Activated T-cell treated with anti-CD3 and anti-CD28 coated beads, Interleukin-2, amount 50 U/mL, for 4 hours (primary cell): ENCODE measurements around the gene ERC1. TPM values are rescaled to one million over a fixed set of nuclear protein-coding genes. Genes with fewer than 3 reads are reported as not detected.
A peak's percentile ranks its signal among the peaks of the same experiment; 100 is the strongest.
"Not testable (repeated sequence)": the region's sequence is repeated elsewhere in the genome, so short reads cannot be mapped to it uniquely, and the experiment has no call there.

Experiments used
- ATAC-seq, 2 donors: fragments of 200-7000 bp; cut with Tn5 transposase; one replicate each; pipeline ENCODE4 v1.10.0; 2021
- DNase-seq: peaks from one replicate; pipeline ENCODE4 v3.0.0-alpha.2; 2020
- H3K27me3 Mint-ChIP-seq: one replicate; pipeline ENCODE4 v1.8.0; 2021; ENCODE audit warnings: low read depth, mixed read lengths
- H3K36me3 Mint-ChIP-seq: one replicate; pipeline ENCODE4 v1.8.0; 2022; ENCODE audit warnings: mixed read lengths; ENCODE audit not compliant: insufficient read depth
- H3K4me1 Mint-ChIP-seq: one replicate; pipeline ENCODE4 v1.8.0; 2021; ENCODE audit warnings: low read depth, mixed read lengths
- H3K4me3 Mint-ChIP-seq: one replicate; pipeline ENCODE4 v1.8.0; 2021; ENCODE audit warnings: mild to moderate bottlenecking, moderate library complexity, mixed read lengths
- H3K9me3 Mint-ChIP-seq: one replicate; pipeline ENCODE4 v1.8.0; 2021; ENCODE audit warnings: mixed read lengths
- total RNA-seq, 3 donors: library from RNA; stranded (reverse); gene quantifications; one replicate each; pipeline ENCODE4 v1.2.1, GENCODE V29; 2021

Gene ERC1
- total RNA-seq, 3 donors from 2014 or later, result 18.7 to 21.9 (median 20.6) TPM

DNA sequence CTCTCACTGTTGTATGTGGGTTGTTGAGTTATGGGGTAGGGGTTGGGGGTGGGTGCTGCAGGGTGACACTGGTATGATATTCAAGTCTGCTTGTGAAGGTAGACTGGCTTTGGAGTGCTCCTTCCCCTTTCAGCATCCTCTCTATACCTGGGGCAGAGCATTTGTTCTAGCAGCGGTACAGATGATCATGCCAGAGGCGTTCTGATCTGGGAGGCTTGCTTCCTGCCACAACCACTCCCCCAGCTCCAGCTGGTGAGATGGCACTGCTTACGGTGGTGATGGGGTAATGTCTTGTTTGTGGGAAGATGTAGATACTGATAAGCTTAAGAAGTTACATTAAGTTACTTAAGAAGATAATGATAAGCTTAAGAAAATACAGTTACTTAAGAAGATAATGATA, 131.8 kb downstream of the ERC1 start:
- DNase-seq (peak; percentile 34), ATAC-seq (peak; percentile 39 to 57)
- H3K4me3 Mint-ChIP-seq, result no peak overlapping the region
- no peaks in the 10 kb centered on the region for H3K27me3 Mint-ChIP-seq
- peaks cover 8% of the 10 kb centered on the region for H3K36me3 Mint-ChIP-seq
- H3K4me1 Mint-ChIP-seq, result peaks cover 16% of the 10 kb centered on the region
- no peaks in the 10 kb centered on the region for H3K9me3 Mint-ChIP-seq

GRCh38 chr12:1126091-1126490, 135.1 kb downstream of the ERC1 start:
- H3K36me3 Mint-ChIP-seq, result peaks cover 11% of the 10 kb centered on the region
- no peaks in the 10 kb centered on the region for H3K9me3 Mint-ChIP-seq
- H3K27me3 Mint-ChIP-seq, result no peaks in the 10 kb centered on the region
- H3K4me3 Mint-ChIP-seq, result no peak overlapping the region
- DNase-seq (no peak), ATAC-seq (peak; percentile 85 to 97)
- peaks cover 40% of the 10 kb centered on the region for H3K4me1 Mint-ChIP-seq

GRCh38 chr12:1127021-1127420, 136.0 kb downstream of the ERC1 start:
- Mint-ChIP-seq H3K4me1 (peaks cover 46% of the 10 kb centered on the region), H3K4me3 (no peak overlapping the region), H3K27me3 (no peaks in the 10 kb centered on the region), H3K36me3 (peaks cover 11% of the 10 kb centered on the region), H3K9me3 (no peaks in the 10 kb centered on the region)
- DNase-seq, result no peak
- ATAC-seq, result no peak

DNA sequence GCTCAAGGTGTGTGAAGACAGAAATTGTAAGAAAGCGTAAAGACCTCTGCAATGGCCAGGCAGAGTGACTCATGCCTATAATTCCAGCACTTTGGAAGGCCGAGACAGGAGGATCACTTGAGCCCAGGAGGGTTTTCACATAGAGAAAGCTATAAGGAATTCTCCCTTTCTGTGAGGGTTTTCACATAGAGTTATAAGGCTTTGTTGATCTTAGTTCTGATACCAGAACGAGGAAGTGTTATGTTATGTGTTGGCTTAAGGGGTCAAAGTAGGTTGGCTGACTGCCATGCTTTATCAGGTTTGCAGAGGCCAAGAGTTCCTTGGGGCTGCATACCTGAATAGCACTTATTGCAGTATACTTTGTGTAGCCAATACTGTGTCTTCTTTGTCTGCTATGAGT, 139.1 kb downstream of the ERC1 start:
- ATAC-seq (no peak), DNase-seq (no peak)
- Mint-ChIP-seq H3K4me3 (no peak overlapping the region), H3K4me1 (peaks cover 39% of the 10 kb centered on the region), H3K9me3 (no peaks in the 10 kb centered on the region), H3K36me3 (peaks cover 13% of the 10 kb centered on the region), H3K27me3 (no peaks in the 10 kb centered on the region)

- H3K27me3 Mint-ChIP-seq, result no peaks in the 10 kb centered on the region
- DNase-seq (no peak), ATAC-seq (no peak)
- H3K36me3 Mint-ChIP-seq, result peaks cover 13% of the 10 kb centered on the region
- peaks cover 39% of the 10 kb centered on the region for H3K4me1 Mint-ChIP-seq
- no peak overlapping the region for H3K4me3 Mint-ChIP-seq
- no peaks in the 10 kb centered on the region for H3K9me3 Mint-ChIP-seq
Observed at GRCh38 chr12:1130571-1130970, 139.5 kb downstream of the ERC1 start.

DNA sequence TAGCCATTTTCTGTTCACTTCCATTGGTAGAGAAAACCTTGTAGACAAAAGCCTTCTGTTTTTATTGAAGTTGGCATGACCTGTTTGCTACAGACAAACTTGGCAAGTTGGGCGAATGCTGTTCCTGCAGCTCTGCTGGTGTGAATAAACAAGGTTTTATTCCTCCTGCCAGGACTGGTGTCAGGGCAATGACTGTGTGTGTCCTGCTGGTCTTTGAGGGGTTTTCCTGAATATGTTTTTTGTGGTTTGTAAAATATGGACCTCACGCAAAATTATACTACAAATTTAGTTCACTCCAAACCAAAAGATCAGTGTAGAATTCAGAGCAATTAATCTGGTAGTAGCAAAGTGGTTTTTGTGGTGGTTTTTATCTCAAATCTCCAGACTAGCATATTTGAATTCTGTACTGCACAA, 140.8 kb downstream of the ERC1 start:
- Mint-ChIP-seq H3K4me1 (peaks cover 31% of the 10 kb centered on the region), H3K4me3 (no peak overlapping the region), H3K27me3 (no peaks in the 10 kb centered on the region), H3K9me3 (no peaks in the 10 kb centered on the region), H3K36me3 (peaks cover 11% of the 10 kb centered on the region)
- DNase-seq, result no peak
- ATAC-seq, result no peak

- no peak for DNase-seq
- H3K9me3 Mint-ChIP-seq, result no peaks in the 10 kb centered on the region
- H3K4me1 Mint-ChIP-seq, result peaks cover 31% of the 10 kb centered on the region
- ATAC-seq, result no peak
- peaks cover 11% of the 10 kb centered on the region for H3K36me3 Mint-ChIP-seq
- H3K4me3 Mint-ChIP-seq, result no peak overlapping the region
- H3K27me3 Mint-ChIP-seq, result no peaks in the 10 kb centered on the region
Observed at GRCh38 chr12:1132311-1132710, 141.3 kb downstream of the ERC1 start.

DNA sequence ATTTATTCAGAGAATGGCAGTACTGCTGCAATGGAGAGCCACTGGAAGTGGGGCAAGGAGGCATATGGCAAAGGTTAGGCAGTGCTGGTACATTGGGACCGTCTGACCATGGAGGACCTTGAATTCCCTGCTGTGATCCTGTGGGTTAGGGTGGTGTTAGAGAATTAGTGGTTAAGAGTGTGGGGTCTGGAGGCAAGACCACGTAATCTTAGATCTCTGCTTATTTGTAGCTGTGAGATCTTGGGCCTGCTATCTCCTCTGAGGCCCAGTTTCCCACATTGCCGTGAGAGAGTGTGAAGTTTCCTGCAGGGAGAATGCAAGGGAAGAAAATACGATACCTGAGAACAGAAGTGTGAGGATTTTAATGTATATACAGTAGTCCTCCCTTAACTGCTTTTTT, 147.7 kb downstream of the ERC1 start:
- H3K27me3 Mint-ChIP-seq, result no peaks in the 10 kb centered on the region
- DNase-seq (no peak), ATAC-seq (no peak)
- peaks cover 5% of the 10 kb centered on the region for H3K36me3 Mint-ChIP-seq
- H3K4me3 Mint-ChIP-seq, result no peak overlapping the region
- H3K9me3 Mint-ChIP-seq, result no peaks in the 10 kb centered on the region
- H3K4me1 Mint-ChIP-seq, result no peaks in the 10 kb centered on the region

DNA sequence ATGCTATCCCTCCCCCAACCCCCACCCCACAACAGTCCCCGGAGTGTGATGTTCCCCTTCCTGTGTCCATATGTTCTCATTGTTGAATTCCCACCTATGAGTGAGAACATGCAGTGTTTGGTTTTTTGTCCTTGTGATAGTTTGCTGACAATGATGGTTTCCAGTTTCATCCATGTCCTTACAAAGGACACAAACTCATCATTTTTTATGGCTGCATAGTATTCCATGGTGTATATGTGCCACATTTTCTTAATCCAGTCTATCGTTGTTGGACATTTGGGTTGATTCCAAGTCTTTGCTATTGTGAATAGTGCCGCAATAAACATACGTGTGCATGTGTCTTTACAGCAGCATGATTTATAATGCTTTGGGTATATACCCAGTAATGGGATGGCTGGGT, 155.7 kb downstream of the ERC1 start:
- H3K27me3 Mint-ChIP-seq, H3K4me1 Mint-ChIP-seq, H3K4me3 Mint-ChIP-seq, H3K9me3 Mint-ChIP-seq, ATAC-seq, DNase-seq: not testable (repeated sequence)
- peaks cover 22% of the 10 kb centered on the region for H3K36me3 Mint-ChIP-seq

DNA sequence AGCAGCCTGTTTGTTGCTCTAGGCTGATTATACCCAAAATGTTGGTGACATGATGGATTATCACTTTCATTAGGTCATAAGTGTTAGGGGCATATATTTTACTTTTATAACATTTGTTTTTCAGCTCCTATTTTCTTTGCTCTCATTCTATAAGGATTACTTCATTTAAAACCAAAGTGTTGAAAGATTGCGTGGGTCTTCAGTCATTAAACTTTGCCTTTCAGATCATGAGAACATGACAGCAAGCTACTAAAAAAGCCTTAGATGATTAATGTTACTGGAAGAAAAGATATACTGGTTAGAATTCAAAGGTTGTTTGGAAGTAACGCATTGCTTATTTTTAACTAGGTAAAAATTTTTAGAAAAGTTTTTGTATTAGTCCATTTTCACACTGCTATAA, 156.8 kb downstream of the ERC1 start:
- peaks cover 2% of the 10 kb centered on the region for H3K4me1 Mint-ChIP-seq
- DNase-seq, result no peak
- H3K9me3 Mint-ChIP-seq, result no peaks in the 10 kb centered on the region
- H3K36me3 Mint-ChIP-seq, result peaks cover 25% of the 10 kb centered on the region
- no peak overlapping the region for H3K4me3 Mint-ChIP-seq
- H3K27me3 Mint-ChIP-seq, result no peaks in the 10 kb centered on the region
- ATAC-seq, result no peak

DNA sequence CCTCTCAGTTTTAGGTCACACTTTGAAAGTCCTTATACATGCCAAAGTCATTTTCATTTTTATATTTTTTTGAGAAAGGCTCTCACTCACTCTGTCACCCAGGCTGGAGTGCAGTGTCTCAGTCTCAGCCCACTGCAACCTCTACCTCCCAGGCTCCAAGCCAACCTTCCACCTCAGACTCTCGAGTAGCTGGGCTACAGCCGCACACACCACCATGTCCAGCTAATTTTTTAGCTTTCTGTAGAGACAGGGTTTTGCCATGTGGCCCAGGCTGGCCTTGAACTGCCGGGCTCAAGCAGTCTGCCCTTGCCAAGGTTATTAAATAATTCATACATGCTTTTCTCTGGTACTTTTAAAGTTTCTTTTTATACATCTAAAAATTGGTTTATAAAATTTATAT, 166.0 kb downstream of the ERC1 start:
- H3K36me3 Mint-ChIP-seq, result peaks cover 28% of the 10 kb centered on the region
- H3K4me1 Mint-ChIP-seq, result no peaks in the 10 kb centered on the region
- no peak overlapping the region for H3K4me3 Mint-ChIP-seq
- no peak for DNase-seq
- H3K9me3 Mint-ChIP-seq, result no peaks in the 10 kb centered on the region
- ATAC-seq, result no peak
- no peaks in the 10 kb centered on the region for H3K27me3 Mint-ChIP-seq

DNA sequence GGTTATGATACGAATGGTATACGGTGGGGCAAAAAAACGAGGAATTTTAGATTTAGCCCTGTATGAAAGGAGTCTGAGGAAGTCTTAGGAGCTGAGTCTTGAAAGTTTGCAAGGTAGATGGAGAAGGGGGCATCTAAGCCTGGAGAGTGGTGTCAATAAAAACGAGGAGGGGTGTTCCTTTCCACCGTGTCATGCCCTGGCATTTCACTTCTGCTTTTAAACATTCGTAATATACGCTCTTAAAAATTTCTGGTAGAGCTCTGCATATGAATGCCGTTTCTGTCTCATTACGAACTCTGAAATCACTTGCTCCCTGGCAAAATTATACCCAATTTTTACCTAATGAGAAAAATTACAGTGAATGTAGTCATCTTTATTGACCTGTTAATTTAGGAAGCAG, 170.2 kb downstream of the ERC1 start:
- no peak overlapping the region for H3K4me3 Mint-ChIP-seq
- H3K9me3 Mint-ChIP-seq, result no peaks in the 10 kb centered on the region
- DNase-seq, result no peak
- H3K27me3 Mint-ChIP-seq, result no peaks in the 10 kb centered on the region
- no peak for ATAC-seq
- H3K36me3 Mint-ChIP-seq, result peaks cover 21% of the 10 kb centered on the region
- H3K4me1 Mint-ChIP-seq, result no peaks in the 10 kb centered on the region

DNA sequence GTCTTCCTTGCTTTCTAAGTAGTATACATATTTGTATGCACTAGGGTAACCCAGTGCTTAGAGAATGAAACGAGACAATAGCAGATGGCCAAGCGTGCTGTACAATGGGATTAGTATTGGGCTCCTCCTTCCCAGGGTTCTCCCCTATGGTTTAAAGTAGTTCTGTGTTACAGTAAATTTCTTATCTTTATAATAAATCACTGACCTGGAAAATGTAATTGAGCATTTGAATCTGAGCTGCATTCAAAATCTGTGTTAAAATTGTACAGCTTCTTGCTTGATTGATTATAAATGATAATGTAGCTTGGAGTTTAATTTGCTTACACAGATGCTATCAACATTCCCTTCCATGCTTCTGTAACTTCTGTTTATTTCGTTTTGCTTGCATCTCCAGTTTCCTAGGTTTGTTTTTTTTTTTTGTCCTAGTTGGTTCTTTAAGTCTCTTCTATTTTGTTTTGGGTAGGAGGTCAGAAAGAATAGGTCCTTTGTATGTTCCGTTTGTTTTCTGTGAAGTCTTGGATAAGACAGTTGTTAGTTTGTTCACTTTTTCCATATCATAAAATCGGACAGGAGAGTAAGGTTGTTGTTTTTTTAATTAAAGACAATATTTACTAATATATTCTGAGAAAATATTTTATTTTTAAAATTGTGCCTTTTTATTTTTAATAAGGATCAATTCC, 171.2 kb downstream of the ERC1 start:
- ATAC-seq (no peak), DNase-seq (no peak)
- H3K9me3 Mint-ChIP-seq, result no peaks in the 10 kb centered on the region
- no peaks in the 10 kb centered on the region for H3K4me1 Mint-ChIP-seq
- H3K36me3 Mint-ChIP-seq, result peaks cover 28% of the 10 kb centered on the region
- H3K4me3 Mint-ChIP-seq, result no peak overlapping the region
- no peaks in the 10 kb centered on the region for H3K27me3 Mint-ChIP-seq

- ATAC-seq, result no peak
- Mint-ChIP-seq H3K9me3 (no peaks in the 10 kb centered on the region), H3K27me3 (no peaks in the 10 kb centered on the region), H3K4me3 (no peak overlapping the region), H3K36me3 (peaks cover 13% of the 10 kb centered on the region), H3K4me1 (no peaks in the 10 kb centered on the region)
- no peak for DNase-seq
Observed at GRCh38 chr12:1167784-1168183, 176.8 kb downstream of the ERC1 start.

DNA sequence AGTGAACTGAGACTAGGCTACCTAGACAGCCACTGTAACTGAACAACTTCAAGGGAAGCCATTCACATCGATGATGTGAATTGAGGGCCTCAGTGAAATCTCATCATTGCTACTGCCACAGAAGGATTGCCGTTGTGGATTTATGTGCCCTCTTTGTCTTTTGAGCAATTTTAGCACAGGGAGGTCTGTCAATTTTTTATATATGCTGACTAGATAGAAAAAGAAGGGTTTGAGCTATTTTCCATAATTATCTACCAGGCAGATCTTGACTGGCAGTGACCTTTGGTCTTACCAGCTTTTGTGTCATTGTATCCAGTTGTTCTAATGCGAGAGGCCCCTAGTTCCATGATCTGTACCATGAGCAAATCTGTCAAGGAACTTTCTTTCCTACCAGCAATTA, 179.4 kb downstream of the ERC1 start:
- Mint-ChIP-seq H3K27me3 (no peaks in the 10 kb centered on the region), H3K9me3 (no peaks in the 10 kb centered on the region), H3K4me1 (no peaks in the 10 kb centered on the region), H3K36me3 (peaks cover 7% of the 10 kb centered on the region), H3K4me3 (no peak overlapping the region)
- DNase-seq, result no peak
- ATAC-seq, result no peak
